ENCODE data around the gene ARID2.

The ARID2 gene

DNA sequence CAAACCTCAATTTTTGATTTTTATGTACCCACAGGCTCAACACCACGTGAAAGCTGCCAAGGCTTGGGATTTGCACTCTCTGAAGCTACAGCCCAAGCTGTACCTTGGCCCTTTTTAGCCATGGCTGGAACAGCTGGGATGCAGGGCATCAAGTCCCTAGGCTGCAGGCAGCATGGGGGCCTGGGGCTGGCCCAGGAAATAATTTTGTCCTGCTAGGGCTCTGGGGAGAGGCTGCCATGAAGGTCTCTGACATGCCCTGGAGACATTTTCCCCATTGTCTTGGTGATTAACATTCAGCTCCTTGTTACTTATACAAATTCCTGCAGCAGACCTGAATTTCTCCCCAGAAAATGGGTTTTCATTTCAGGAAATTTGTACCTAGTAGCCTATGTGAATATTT, 157.2 kb downstream of the ARID2 start:
- POLR2A ChIA-PET (ENCODE audit: low non-redundant PET) = no interaction called here
- no peak overlapping the region for H3K27ac ChIP-seq
- TF ChIP-seq, protein P1, sequence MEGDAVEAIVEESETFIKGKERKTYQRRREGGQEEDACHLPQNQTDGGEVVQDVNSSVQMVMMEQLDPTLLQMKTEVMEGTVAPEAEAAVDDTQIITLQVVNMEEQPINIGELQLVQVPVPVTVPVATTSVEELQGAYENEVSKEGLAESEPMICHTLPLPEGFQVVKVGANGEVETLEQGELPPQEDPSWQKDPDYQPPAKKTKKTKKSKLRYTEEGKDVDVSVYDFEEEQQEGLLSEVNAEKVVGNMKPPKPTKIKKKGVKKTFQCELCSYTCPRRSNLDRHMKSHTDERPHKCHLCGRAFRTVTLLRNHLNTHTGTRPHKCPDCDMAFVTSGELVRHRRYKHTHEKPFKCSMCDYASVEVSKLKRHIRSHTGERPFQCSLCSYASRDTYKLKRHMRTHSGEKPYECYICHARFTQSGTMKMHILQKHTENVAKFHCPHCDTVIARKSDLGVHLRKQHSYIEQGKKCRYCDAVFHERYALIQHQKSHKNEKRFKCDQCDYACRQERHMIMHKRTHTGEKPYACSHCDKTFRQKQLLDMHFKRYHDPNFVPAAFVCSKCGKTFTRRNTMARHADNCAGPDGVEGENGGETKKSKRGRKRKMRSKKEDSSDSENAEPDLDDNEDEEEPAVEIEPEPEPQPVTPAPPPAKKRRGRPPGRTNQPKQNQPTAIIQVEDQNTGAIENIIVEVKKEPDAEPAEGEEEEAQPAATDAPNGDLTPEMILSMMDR (conservative IDR thresholded peaks at IDR 0.05; ENCODE audit: low read depth) = no peak
- CTCF ChIA-PET = interaction anchor here (1.2 kb wide), 1 partner anchor 9 kb away, joined by 3 read pairs; no protein-coding TSS in a partner anchor
- no peak for DNase-seq (ENCODE audit: low spot score)

GRCh38 chr12:45887544-45887943, 158.0 kb downstream of the ARID2 start:
- ChIA-PET POLR2A (ENCODE audit: low non-redundant PET) (no interaction called here), CTCF (no interaction called here)
- DNase-seq (ENCODE audit: low spot score) = no peak
- H3K27ac ChIP-seq = no peak overlapping the region
- TF ChIP-seq, protein P1 (conservative IDR thresholded peaks at IDR 0.05; ENCODE audit: low read depth) = no peak

DNA sequence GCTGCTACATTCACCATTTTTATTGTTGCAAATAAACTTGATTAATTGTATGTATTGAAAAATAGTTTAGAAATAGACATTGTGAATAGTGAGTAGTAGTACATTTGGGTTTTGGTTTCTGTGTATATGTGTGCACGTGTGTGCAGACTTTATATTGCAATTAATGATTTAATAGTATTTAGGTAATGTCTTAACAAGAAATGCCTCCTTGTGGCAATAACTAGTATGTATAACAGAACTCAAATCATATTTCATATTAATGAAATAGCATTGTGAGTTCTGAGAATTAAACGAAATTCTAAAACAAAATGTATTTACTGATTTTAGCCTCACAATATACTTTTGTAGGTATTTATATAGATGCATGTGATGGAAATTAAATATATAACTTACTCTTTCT, 160.8 kb downstream of the ARID2 start:
- CTCF ChIA-PET = no interaction called here
- POLR2A ChIA-PET (ENCODE audit: low non-redundant PET) = no interaction called here
- DNase-seq (ENCODE audit: low spot score) = no peak
- H3K27ac ChIP-seq = no peak overlapping the region
- TF ChIP-seq, protein P1 (conservative IDR thresholded peaks at IDR 0.05; ENCODE audit: low read depth) = no peak

DNA sequence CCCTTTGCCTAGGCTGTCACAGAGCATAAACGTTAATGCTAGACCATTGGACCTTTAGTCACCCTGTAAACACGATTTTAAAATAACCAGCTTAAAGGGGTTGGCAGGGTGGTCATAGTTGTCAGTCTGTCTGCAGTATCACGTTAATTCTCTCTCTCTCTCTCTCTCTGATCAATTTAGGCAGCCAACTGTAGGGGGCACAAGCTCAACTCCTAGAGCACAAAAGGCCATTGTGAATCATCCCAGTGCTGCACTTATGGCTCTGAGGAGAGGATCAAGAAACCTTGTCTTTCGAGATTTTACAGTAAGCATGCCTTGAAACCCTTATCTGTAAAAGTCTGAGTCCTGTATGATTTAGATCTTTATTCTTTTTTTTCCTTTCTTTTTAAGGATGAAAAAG, 163.7 kb downstream of the ARID2 start:
- no peak overlapping the region for H3K27ac ChIP-seq
- TF ChIP-seq, protein P1 (conservative IDR thresholded peaks at IDR 0.05; ENCODE audit: low read depth) = no peak
- CTCF ChIA-PET = interaction anchor here (0.6 kb wide), 1 partner anchor 25 kb away, joined by 6 read pairs; no protein-coding TSS in a partner anchor
- POLR2A ChIA-PET (ENCODE audit: low non-redundant PET) = no interaction called here
- no peak for DNase-seq (ENCODE audit: low spot score)

- no peak overlapping the region for H3K27ac ChIP-seq
- DNase-seq (ENCODE audit: low spot score) = no peak
- TF ChIP-seq, protein P1 (conservative IDR thresholded peaks at IDR 0.05; ENCODE audit: low read depth) = no peak
- ChIA-PET POLR2A (ENCODE audit: low non-redundant PET) (no interaction called here), CTCF (no interaction called here)
These were observed 166.5 kb downstream of the ARID2 start for GRCh38 chr12:45895961-45896360.

- CTCF ChIA-PET = no interaction called here
- POLR2A ChIA-PET (ENCODE audit: low non-redundant PET) = no interaction called here
- DNase-seq (ENCODE audit: low spot score) = no peak
- TF ChIP-seq, protein P1 (conservative IDR thresholded peaks at IDR 0.05; ENCODE audit: low read depth) = no peak
- no peak overlapping the region for H3K27ac ChIP-seq
These were observed 168.6 kb downstream of the ARID2 start for GRCh38 chr12:45898094-45898493.

DNA sequence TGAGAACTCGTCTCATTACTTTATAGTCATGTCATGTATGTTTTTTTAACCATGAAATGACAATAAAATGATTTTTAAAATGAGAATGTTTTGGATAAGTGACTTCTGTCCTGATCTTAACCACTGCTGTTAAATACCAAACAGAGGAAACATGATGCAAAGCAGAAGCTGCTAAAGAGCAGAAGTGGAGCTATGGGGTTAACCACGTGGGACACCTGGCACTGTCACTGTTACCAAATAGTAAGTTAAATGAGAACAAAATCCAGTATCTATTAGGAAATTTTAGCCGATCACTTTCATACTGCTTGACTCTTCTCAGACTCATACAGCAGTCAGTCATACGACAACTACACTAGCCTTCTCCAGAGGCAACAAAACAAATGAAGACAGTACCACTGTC, 178.4 kb downstream of the ARID2 start:
- CTCF ChIA-PET = no interaction called here
- POLR2A ChIA-PET (ENCODE audit: low non-redundant PET) = no interaction called here

More for the DNA sequence above, 178.4 kb downstream of the ARID2 start:
- no peak for DNase-seq (ENCODE audit: low spot score)
- TF ChIP-seq, protein P1 (conservative IDR thresholded peaks at IDR 0.05; ENCODE audit: low read depth) = no peak
- H3K27ac ChIP-seq = no peak overlapping the region

Measured in RWPE1 (cell line).